Measurements from ENCODE around the gene CCDC32. TPM values are rescaled to one million over a fixed set of nuclear protein-coding genes. Genes with fewer than 3 reads are reported as not detected.
A peak's percentile ranks its signal among the peaks of the same experiment; 100 is the strongest.

Gene CCDC32
- 10 to 100 TPM; 35.0 to 42.3 (median 36.4) TPM for total RNA-seq

- H3K9me3 ChIP-seq, result no peaks in the 10 kb centered on the region
- peak within 1 kb of the TSS; percentile 59 to 88 (median 80) for H3K4me3 ChIP-seq
- peak; percentile 97 to 99 for DNase-seq (ENCODE audit: low spot score in 2 of 2)
- intact Hi-C loops (cut with DNase I; ENCODE audit: low total_unique reads), result no loop called here
- H3K36me3 ChIP-seq, result no peaks in the 10 kb centered on the region
- peaks cover 0 to 3% of the 10 kb centered on the region in 2 donors for H3K4me1 ChIP-seq
- peak in 1 of 3 donors; percentile 22 for TF ChIP-seq CTCF (IDR thresholded peaks at IDR 0.05)
- TF ChIP-seq POLR2A (IDR thresholded peaks at IDR 0.05), result peak; percentile 74
- peak; percentile 65 to 89 (median 83) for TF ChIP-seq POLR2AphosphoS5 (IDR thresholded peaks at IDR 0.05)
- H3K27me3 ChIP-seq, result no peaks in the 10 kb centered on the region
- H3K27ac ChIP-seq, result peak within 1 kb of the TSS; percentile 94 to 98
Measured at GRCh38 chr15:40564591-40565332, at the start of gene CCDC32. Gene CCDC32 (minus strand): TSS chr15:40565042. CDS start chr15:40563015, 2,027 bp downstream.

- no peak for DNase-seq (ENCODE audit: low spot score in 2 of 2)
- H3K9me3 ChIP-seq, result no peaks in the 10 kb centered on the region
- TF ChIP-seq CTCF (IDR thresholded peaks at IDR 0.05) (no peak), POLR2AphosphoS5 (IDR thresholded peaks at IDR 0.05) (no peak), POLR2A (IDR thresholded peaks at IDR 0.05) (no peak)
- H3K27me3 ChIP-seq, result no peaks in the 10 kb centered on the region
- H3K27ac ChIP-seq, result no peak overlapping the region
- intact Hi-C loops (cut with DNase I; ENCODE audit: low total_unique reads), result no loop called here
- no peaks in the 10 kb centered on the region for H3K36me3 ChIP-seq
- H3K4me3 ChIP-seq, result no peak overlapping the region
- no peaks in the 10 kb centered on the region for H3K4me1 ChIP-seq
Measured at GRCh38 chr15:40613080-40613479, 48.2 kb upstream of the CCDC32 start.

GRCh38 chr15:40603935-40604334, 39.1 kb upstream of the CCDC32 start:
- intact Hi-C loops (cut with DNase I; ENCODE audit: low total_unique reads), result no loop called here
- TF ChIP-seq CTCF (IDR thresholded peaks at IDR 0.05), result no peak
- no peak for TF ChIP-seq POLR2A (IDR thresholded peaks at IDR 0.05)
- no peak for TF ChIP-seq POLR2AphosphoS5 (IDR thresholded peaks at IDR 0.05)
- no peaks in the 10 kb centered on the region for H3K27me3 ChIP-seq
- H3K27ac ChIP-seq, result no peak overlapping the region
- no peaks in the 10 kb centered on the region for H3K9me3 ChIP-seq
- no peak overlapping the region for H3K4me3 ChIP-seq
- H3K36me3 ChIP-seq, result no peaks in the 10 kb centered on the region
- no peaks in the 10 kb centered on the region for H3K4me1 ChIP-seq
- no peak for DNase-seq (ENCODE audit: low spot score in 2 of 2)

GRCh38 chr15:40600956-40601355, 36.1 kb upstream of the CCDC32 start:
- H3K27ac ChIP-seq, result no peak overlapping the region
- no peaks in the 10 kb centered on the region for H3K4me1 ChIP-seq
- H3K27me3 ChIP-seq, result no peaks in the 10 kb centered on the region
- no peak for DNase-seq (ENCODE audit: low spot score in 2 of 2)
- H3K9me3 ChIP-seq, result no peaks in the 10 kb centered on the region
- TF ChIP-seq CTCF (IDR thresholded peaks at IDR 0.05) (no peak), POLR2AphosphoS5 (IDR thresholded peaks at IDR 0.05) (no peak), POLR2A (IDR thresholded peaks at IDR 0.05) (no peak)
- intact Hi-C loops (cut with DNase I; ENCODE audit: low total_unique reads), result no loop called here
- H3K4me3 ChIP-seq, result no peak overlapping the region
- no peaks in the 10 kb centered on the region for H3K36me3 ChIP-seq

GRCh38 chr15:40598672-40599071, 33.8 kb upstream of the CCDC32 start:
- intact Hi-C loops (cut with DNase I; ENCODE audit: low total_unique reads), result no loop called here
- H3K36me3 ChIP-seq, result no peaks in the 10 kb centered on the region
- no peak overlapping the region for H3K27ac ChIP-seq
- H3K9me3 ChIP-seq, result no peaks in the 10 kb centered on the region
- TF ChIP-seq CTCF (IDR thresholded peaks at IDR 0.05) (no peak), POLR2AphosphoS5 (IDR thresholded peaks at IDR 0.05) (no peak), POLR2A (IDR thresholded peaks at IDR 0.05) (no peak)
- H3K4me3 ChIP-seq, result no peak overlapping the region
- no peaks in the 10 kb centered on the region for H3K27me3 ChIP-seq
- DNase-seq (ENCODE audit: low spot score in 2 of 2), result no peak
- peaks cover 0 to 6% of the 10 kb centered on the region in 2 donors for H3K4me1 ChIP-seq

Data from breast epithelium (tissue), 4 donors.